NCI-H187 treated with DMSO at 0.1 percent for 48 hours (cell line): ENCODE results near the gene LETM1.

Experiments used
- DNase-seq: peaks from one replicate; lab custom pipeline; 2025; lab: John Stamatoyannopoulos, UW

The LETM1 gene

GRCh38 chr4:1762264-1763010, 93.5 kb downstream of the LETM1 start:
- DNase-seq = no peak
